Prostate gland (tissue), 2 donors: Measurements from ENCODE around the gene CENPP. TPM values are rescaled to one million over a fixed set of nuclear protein-coding genes. Genes with fewer than 3 reads are reported as not detected.

Experiments used
- DNase-seq: peaks from one replicate; pipeline ENCODE4 v3.0.0-alpha.2; 2019; ENCODE audit warnings: low spot score
- H3K27ac ChIP-seq, 2 donors: fragments of 200-600 bp; sonication (generic); 2 replicates each; pipeline ENCODE4 v1.5.1; 2017 to 2019
- H3K27me3 ChIP-seq: fragments of 200-600 bp; sonication (generic); replicated peaks from 2 replicates; pipeline ENCODE4 v1.5.1; 2019; ENCODE audit not compliant: insufficient read depth
- H3K36me3 ChIP-seq, 2 donors: fragments of 200-600 bp; sonication (generic); 1 replicate in 1 of 2; 2 replicates in 1 of 2; pipeline versions ENCODE4 v1.5.1 to v1.8.1; 2017 to 2019
- H3K4me1 ChIP-seq: fragments of 200-600 bp; sonication (generic); replicated peaks from 2 replicates; pipeline ENCODE4 v1.5.1; 2019
- H3K4me3 ChIP-seq, 2 donors: fragments of 200-600 bp; sonication (generic); 2 replicates each; pipeline ENCODE4 v1.5.1; 2017 to 2019
- H3K9me3 ChIP-seq: fragments of 200-600 bp; sonication (generic); 2 replicates; pipeline ENCODE4 v1.5.1; 2017
- POLR2A ChIP-seq: fragments of 450-650 bp; IDR thresholded peaks from one replicate; pipeline ENCODE4 v1.6.1; 2016; ENCODE audit warnings: antibody characterized with exemption, mild to moderate bottlenecking
- POLR2AphosphoS5 ChIP-seq: sonication (generic); formaldehyde crosslinking; IDR thresholded peaks from one replicate; pipeline ENCODE4 v1.6.1; 2017; ENCODE audit warnings: antibody characterized with exemption
- WGBS: methylation state at CpG from one replicate; pipeline ENCODE4 v1.1.5; 2018; 5-methylcytosine and 5-hydroxymethylcytosine counted together
- intact Hi-C: fragments of 100-400 bp; cut with DNase I; formaldehyde crosslinking; loops from one replicate; pipeline ENCODE4 v1.14.2; 2022
- total RNA-seq, 2 donors: library from RNA; depleted of rRNA; stranded (reverse); fragments of >200 nt; gene quantifications; one replicate each; pipeline ENCODE4 v1.1.0, GENCODE V29; 2016
- TF ChIP-seq, protein P1 (sequence below), 4 experiments: fragments of 200-600 bp in 2 of 4; fragments of 450-650 bp in 2 of 4; sonication (generic) in 2 of 4; IDR thresholded peaks; 1 replicate in 3 of 4; 2 replicates in 1 of 4; pipeline ENCODE4 v1.5.1; 2016 to 2019; ENCODE audit warnings: antibody characterized with exemption in 4 of 4, mild to moderate bottlenecking in 2 of 4, moderate library complexity in 2 of 4

CENPP gene
- total RNA-seq, 2 donors from 2014 or later, result 1.4 to 21.5 TPM

DNA sequence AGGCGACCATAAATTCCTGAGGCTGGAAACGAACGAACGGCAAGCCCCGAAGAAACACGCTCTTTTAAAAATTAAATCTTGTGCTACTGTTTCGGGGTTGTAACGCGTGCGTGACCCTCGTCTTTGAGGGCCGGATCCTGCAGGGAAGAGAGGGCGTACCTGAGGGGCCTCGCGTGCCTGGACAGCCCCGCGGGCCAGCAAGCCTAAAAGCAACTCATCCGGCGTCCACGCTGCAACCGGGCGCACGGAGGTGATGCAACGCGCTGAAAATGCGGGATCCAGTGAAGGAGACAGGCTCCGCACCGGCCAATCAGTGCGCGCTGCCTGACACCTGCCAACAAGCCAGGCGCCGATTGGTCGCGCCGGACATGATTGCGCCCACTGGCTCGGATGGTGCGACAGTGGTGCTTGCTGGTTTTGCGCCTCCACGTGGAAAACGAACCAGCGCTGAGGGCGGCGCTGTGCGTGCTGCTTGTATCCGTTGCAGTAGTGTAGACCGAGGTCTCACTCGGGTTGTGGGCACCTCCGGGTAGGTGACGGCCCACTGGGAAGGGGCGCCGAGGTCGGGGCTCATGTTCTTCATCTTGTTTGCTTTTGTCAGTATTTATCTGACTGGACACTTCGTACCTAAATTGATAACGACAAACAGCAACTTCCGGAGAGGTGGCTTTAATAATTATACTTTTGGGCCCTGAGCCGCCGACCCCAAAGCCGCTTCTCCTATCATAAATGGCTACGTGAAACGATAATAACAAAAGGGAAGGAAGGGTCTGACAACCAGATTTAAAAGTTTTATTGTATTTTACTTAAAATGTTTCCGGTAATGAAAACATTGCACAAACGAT is 32.1 kb upstream of the CENPP start, which contains the start of gene IARS1:
Gene IARS1 (minus strand): TSS at position 246 of the 845 bp plus-strand sequence. CDS start 4,278 bp downstream, outside the sequence.
- Histone ChIP-seq H3K27me3 (no peaks in the 10 kb centered on the region), H3K4me1 (peaks cover 7% of the 10 kb centered on the region), H3K36me3 (no peaks in the 10 kb centered on the region), H3K9me3 (no peaks in the 10 kb centered on the region), H3K27ac (peak within 1 kb of the TSS; percentile 19 to 62), H3K4me3 (peak within 1 kb of the TSS; percentile 50 to 69)
- under 1% methylated on average over 63 of the region's 63 CpGs for WGBS
- TF ChIP-seq, protein P1, sequence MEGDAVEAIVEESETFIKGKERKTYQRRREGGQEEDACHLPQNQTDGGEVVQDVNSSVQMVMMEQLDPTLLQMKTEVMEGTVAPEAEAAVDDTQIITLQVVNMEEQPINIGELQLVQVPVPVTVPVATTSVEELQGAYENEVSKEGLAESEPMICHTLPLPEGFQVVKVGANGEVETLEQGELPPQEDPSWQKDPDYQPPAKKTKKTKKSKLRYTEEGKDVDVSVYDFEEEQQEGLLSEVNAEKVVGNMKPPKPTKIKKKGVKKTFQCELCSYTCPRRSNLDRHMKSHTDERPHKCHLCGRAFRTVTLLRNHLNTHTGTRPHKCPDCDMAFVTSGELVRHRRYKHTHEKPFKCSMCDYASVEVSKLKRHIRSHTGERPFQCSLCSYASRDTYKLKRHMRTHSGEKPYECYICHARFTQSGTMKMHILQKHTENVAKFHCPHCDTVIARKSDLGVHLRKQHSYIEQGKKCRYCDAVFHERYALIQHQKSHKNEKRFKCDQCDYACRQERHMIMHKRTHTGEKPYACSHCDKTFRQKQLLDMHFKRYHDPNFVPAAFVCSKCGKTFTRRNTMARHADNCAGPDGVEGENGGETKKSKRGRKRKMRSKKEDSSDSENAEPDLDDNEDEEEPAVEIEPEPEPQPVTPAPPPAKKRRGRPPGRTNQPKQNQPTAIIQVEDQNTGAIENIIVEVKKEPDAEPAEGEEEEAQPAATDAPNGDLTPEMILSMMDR (IDR thresholded peaks at IDR 0.05), result peak; percentile 14 to 47 (median 39)
- TF ChIP-seq POLR2AphosphoS5, result peak; percentile 99
- TF ChIP-seq POLR2A, result peak; percentile 71
- intact Hi-C loops, result loop anchor here (5.0 kb wide), 1 partner anchor 34 kb away; the partner anchor contains the start of genes CENPP and NOL8
- DNase-seq, result peak; percentile 99

DNA sequence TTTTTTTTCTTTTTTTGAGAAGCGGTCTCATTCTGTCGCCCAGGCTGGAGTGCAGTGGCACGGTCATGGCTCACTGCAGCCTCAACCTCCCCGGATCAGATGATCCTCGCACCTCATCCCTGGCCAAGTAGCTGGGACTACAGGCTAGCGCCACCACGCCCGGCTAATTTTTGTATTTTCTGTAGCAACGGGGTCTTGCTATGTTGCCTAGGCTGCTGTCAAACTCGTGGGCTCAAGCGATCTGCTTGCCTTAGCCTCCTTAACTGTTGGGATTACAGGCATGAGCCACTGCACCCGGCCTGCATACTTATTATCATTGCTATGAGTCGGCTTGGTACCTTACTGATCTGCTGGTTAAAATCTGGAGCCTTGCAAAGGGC is 31.5 kb upstream of the CENPP start:
- Histone ChIP-seq H3K4me1 (peaks cover 7% of the 10 kb centered on the region), H3K36me3 (no peaks in the 10 kb centered on the region), H3K4me3 (peak overlapping the region; percentile 50 to 69), H3K9me3 (no peaks in the 10 kb centered on the region), H3K27me3 (no peaks in the 10 kb centered on the region), H3K27ac (peak overlapping the region; percentile 19 to 62)
- 18% methylated on average over 13 of the region's 13 CpGs for WGBS
- intact Hi-C loops, result loop anchor here (5.0 kb wide), 1 partner anchor 33 kb away; the partner anchor contains the start of genes CENPP and NOL8
- DNase-seq, result no peak
- no peak for TF ChIP-seq POLR2AphosphoS5
- TF ChIP-seq POLR2A, result no peak
- TF ChIP-seq, protein P1 (IDR thresholded peaks at IDR 0.05), result no peak

DNA sequence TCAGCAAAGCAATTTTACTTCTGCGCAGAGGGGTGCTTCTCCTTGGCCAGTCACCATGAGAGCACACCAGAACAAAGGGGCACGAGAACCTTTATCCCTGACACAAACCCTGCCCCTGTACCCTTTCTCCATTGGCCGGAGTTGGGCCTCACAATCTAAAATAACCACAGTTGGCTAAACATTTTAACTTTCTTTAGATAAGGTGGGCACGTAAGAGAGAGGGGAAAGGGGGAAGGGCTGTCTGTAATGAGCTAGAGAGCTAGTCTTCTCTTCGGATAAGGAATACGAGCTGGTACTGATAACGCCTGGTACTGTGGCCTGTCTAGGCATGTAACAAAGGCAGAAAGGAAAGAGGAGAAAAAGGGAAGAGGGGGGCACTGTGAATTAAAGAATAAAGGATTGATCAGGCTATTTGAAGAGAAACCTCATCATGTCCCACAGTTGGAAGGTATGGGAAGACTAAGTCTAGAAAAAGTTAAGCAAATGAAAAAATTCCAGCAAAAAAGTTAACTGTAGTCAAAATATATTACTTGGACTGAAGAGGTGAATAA is 30.4 kb upstream of the CENPP start:
- no peak overlapping the region for H3K4me3 ChIP-seq
- H3K27ac ChIP-seq, result no peak overlapping the region
- TF ChIP-seq POLR2A (no peak), POLR2AphosphoS5 (no peak)
- TF ChIP-seq, protein P1 (IDR thresholded peaks at IDR 0.05), result no peak
- DNase-seq, result no peak
- intact Hi-C loops, result no loop called here
- H3K36me3 ChIP-seq, result no peaks in the 10 kb centered on the region
- H3K4me1 ChIP-seq, result peaks cover 7% of the 10 kb centered on the region
- 59% methylated on average over 7 of the region's 7 CpGs for WGBS
- H3K27me3 ChIP-seq, result no peaks in the 10 kb centered on the region
- H3K9me3 ChIP-seq, result no peaks in the 10 kb centered on the region

DNA sequence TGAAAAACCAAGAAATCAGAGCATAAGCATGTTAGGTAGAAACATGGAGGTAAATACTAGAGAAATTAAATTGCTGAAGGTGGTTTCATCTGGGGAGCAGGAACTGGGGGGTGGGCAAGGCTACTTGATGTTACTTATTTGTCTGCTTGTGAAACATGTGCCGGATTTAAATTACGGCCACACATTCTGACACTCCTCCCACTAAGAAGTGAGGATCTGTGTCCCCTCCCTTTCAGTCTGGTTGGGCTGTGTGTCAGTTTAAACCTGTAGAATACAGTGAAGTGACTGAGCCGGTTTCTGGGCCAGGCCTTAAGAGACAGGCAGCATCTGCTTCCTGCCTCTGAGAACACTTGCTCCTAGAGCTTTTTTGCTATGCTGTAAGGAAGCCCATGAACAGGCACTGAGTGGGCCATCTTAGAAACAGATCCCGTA is 29.9 kb upstream of the CENPP start:
- DNase-seq, result peak; percentile 18

More for the DNA sequence above, 29.9 kb upstream of the CENPP start:
- Histone ChIP-seq H3K4me3 (no peak overlapping the region), H3K27me3 (no peaks in the 10 kb centered on the region), H3K27ac (no peak overlapping the region), H3K9me3 (no peaks in the 10 kb centered on the region), H3K36me3 (no peaks in the 10 kb centered on the region), H3K4me1 (peaks cover 7% of the 10 kb centered on the region)
- intact Hi-C loops, result no loop called here
- WGBS, result 47% methylated on average over 4 of the region's 4 CpGs
- no peak for TF ChIP-seq POLR2AphosphoS5
- TF ChIP-seq, protein P1 (IDR thresholded peaks at IDR 0.05), result no peak
- TF ChIP-seq POLR2A, result no peak
